Mucosa of rectum (tissue), 2 donors: ENCODE measurements around the gene DDX1.

ENCODE experiments used
- H3K27ac ChIP-seq, 2 donors: one replicate each; pipeline ENCODE4 v1.7.0; 2013; ENCODE audit warnings: inconsistent platforms in 2 of 2, low read depth in 2 of 2, low read length in 2 of 2
- H3K27me3 ChIP-seq, 2 donors: one replicate each; pipeline ENCODE4 v1.7.0; 2013; ENCODE audit warnings: low read length in 2 of 2; ENCODE audit not compliant: control insufficient read depth in 2 of 2, insufficient read depth in 2 of 2
- H3K36me3 ChIP-seq, 2 donors: one replicate each; pipeline ENCODE4 v1.7.0; 2013; ENCODE audit warnings: low read length in 2 of 2; ENCODE audit not compliant: control insufficient read depth in 2 of 2, insufficient read depth in 2 of 2
- H3K4me1 ChIP-seq, 2 donors: one replicate each; pipeline ENCODE4 v1.7.0; 2013; ENCODE audit warnings: low read length in 2 of 2, mild to moderate bottlenecking in 1 of 2; ENCODE audit not compliant: control insufficient read depth in 2 of 2, insufficient read depth in 2 of 2
- H3K4me3 ChIP-seq, 2 donors: one replicate each; pipeline ENCODE4 v1.7.0; 2013; ENCODE audit warnings: low read length in 2 of 2
- H3K9ac ChIP-seq, 2 donors: one replicate each; pipeline ENCODE4 v1.7.0; 2013; ENCODE audit warnings: low read length in 2 of 2, low read depth in 1 of 2, mild to moderate bottlenecking in 1 of 2
- H3K9me3 ChIP-seq, 2 donors: one replicate each; pipeline ENCODE4 v1.7.0; 2013; ENCODE audit warnings: low read length in 2 of 2; ENCODE audit not compliant: control insufficient read depth in 2 of 2
- donor health status: healthy.
- donor health status: Normal muscosa, but diverticular disease.

The DDX1 gene

DNA sequence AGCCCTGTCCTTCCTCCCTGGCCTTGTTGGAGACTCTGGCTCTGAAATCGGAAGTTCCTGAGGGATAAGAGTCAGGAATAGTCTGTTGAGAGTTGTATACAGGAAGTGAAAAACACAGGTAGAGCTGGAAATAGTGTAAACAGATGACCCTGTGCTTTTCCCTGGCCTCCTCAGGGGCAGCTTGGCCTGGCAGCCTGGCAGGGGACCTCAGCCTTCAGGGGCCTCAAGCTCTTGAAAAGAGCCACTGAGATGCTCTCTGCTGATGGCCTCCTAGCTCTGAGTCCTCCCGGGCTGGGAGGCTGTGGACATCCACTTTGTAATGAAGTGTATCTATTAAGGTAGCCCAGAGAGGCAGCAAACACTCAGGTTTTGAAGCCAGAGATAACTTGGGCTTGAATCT, 79.3 kb downstream of the DDX1 start:
- Histone ChIP-seq H3K9ac (no peak overlapping the region), H3K4me3 (no peak overlapping the region), H3K4me1 (no peaks in the 10 kb centered on the region), H3K36me3 (no peaks in the 10 kb centered on the region), H3K27ac (no peak overlapping the region), H3K9me3 (no peaks in the 10 kb centered on the region), H3K27me3 (no peaks in the 10 kb centered on the region)

DNA sequence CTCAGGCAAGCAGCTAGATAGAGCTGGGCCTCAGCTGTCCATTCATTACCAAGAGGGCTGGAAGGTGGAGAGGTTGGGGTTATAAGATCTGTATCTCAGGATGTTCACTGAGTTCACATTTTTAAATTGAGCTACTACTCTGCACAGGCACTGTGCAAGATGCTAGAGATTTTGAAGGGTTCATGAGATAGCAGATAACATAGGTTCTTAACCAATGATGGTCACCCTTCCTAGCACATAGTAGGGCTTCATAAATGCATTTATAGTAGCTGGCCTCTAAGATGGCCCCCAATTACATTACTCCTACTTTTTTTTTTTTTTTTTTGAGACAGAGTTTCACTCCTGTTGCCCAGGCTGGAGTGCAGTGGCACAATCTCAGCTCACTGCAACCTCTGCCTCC, 79.7 kb downstream of the DDX1 start:
- no peaks in the 10 kb centered on the region for H3K27me3 ChIP-seq
- no peak overlapping the region for H3K27ac ChIP-seq
- no peaks in the 10 kb centered on the region for H3K4me1 ChIP-seq
- no peak overlapping the region for H3K4me3 ChIP-seq
- H3K9ac ChIP-seq, result no peak overlapping the region
- no peaks in the 10 kb centered on the region for H3K9me3 ChIP-seq
- H3K36me3 ChIP-seq, result no peaks in the 10 kb centered on the region

DNA sequence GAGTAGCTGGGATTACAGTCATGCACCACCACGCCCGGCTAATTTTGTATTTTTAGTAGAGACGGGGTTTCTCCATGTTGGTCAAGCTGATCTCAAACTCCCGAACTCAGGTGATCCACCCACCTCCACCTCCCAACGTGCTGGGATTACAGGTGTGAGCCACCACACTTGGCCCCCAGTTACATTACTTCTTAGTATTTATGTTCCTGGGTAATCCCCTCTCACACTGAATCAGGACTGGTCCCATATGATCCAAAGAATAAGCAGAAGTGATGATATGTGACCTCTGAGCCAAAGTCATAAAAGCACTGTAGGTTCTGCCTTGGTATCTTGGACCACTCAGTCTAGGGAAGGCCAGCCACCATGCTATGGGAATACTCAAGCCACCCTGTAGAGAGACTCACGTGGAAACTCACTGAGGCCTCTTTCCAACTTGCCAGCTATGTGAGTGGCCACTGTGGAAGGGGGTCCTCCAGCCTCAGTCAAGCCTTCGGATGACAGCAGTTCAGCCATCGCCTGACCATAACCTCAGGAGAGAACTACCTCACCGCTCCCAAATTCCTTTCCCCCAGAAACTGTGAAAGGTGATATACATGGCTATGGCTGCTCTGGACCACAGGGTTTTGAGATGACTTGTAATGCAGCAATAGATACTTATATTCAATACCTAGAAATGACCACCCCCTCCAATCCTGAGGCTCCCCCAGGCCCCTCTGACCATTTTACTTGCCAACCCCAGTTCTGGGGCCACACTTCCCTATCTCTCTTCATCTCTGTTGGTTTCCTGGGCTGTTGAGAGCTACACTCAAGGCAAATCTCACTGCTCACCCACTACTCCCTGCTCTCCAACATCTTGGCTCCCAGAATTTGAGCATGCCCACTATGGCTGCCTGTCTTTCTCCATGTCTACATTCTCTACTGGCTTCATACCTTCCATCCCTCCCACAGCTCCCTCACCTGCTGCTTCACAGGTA, 80.5 kb downstream of the DDX1 start:
- Histone ChIP-seq H3K27me3 (no peaks in the 10 kb centered on the region), H3K4me1 (no peaks in the 10 kb centered on the region), H3K4me3 (no peak overlapping the region), H3K36me3 (no peaks in the 10 kb centered on the region), H3K9ac (no peak overlapping the region), H3K9me3 (no peaks in the 10 kb centered on the region), H3K27ac (no peak overlapping the region)

DNA sequence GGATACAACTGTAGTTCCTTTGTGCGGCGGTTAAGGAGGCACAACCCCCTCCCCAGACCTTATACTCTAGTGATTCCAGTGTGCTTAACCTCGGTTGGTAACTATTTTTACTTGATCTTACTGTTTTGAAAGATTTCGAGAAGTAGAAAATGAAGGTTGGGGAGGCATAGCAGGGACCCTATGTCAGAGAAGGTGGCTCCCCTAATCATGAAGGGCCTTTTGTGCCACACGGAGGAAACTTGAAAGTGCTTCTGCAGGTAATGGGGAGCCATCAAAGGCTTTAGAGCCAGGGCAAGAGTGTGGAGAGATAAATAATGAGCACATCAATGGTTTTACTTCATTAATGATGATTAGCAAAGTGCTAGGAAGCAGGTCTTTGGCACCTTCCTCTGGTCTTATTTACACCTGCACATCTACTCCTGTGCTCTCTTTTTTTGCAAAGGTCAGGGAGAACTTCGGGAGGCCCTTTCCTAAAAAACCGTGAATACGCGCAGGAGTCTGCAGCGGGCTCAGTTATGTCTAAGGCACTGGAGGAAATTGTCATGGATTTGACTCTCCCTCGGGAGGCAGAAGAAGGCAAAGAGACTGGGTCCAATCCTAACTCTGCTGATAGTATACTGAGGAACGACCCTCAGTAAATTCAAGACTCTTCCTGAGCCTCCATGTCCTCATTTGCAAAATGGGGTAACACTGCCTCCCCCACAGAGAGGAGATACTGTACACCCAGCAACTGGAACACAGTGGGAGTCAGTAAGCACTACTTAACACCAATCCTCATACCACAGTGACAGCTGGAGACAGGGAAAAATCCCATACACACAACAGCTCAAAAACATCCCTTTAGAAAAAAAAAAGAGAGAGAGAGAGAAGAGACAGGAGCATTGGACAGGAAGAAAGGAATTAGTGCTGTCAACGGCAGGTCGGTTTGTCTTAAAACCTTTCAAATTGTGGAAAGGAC, 81.6 kb downstream of the DDX1 start:
- Histone ChIP-seq H3K27ac (no peak overlapping the region), H3K36me3 (no peaks in the 10 kb centered on the region), H3K4me3 (no peak overlapping the region), H3K4me1 (no peaks in the 10 kb centered on the region), H3K9me3 (no peaks in the 10 kb centered on the region), H3K9ac (no peak overlapping the region), H3K27me3 (no peaks in the 10 kb centered on the region)

GRCh38 chr2:15673919-15674636, 82.4 kb downstream of the DDX1 start:
- Histone ChIP-seq H3K9ac (no peak overlapping the region), H3K27ac (no peak overlapping the region), H3K9me3 (no peaks in the 10 kb centered on the region), H3K27me3 (no peaks in the 10 kb centered on the region), H3K4me3 (no peak overlapping the region), H3K4me1 (no peaks in the 10 kb centered on the region), H3K36me3 (no peaks in the 10 kb centered on the region)

- Histone ChIP-seq H3K27ac (no peak overlapping the region), H3K4me3 (no peak overlapping the region), H3K4me1 (no peaks in the 10 kb centered on the region), H3K27me3 (no peaks in the 10 kb centered on the region), H3K9ac (no peak overlapping the region), H3K9me3 (no peaks in the 10 kb centered on the region), H3K36me3 (no peaks in the 10 kb centered on the region)
Measured at GRCh38 chr2:15674637-15675455, 83.2 kb downstream of the DDX1 start.

- H3K4me3 ChIP-seq, result no peak overlapping the region
- H3K9ac ChIP-seq, result no peak overlapping the region
- no peaks in the 10 kb centered on the region for H3K9me3 ChIP-seq
- no peaks in the 10 kb centered on the region for H3K4me1 ChIP-seq
- no peaks in the 10 kb centered on the region for H3K36me3 ChIP-seq
- no peaks in the 10 kb centered on the region for H3K27me3 ChIP-seq
- H3K27ac ChIP-seq, result no peak overlapping the region
Measured at GRCh38 chr2:15675456-15676195, 84.0 kb downstream of the DDX1 start.

GRCh38 chr2:15677141-15677843, 85.6 kb downstream of the DDX1 start:
- H3K4me1 ChIP-seq, result no peaks in the 10 kb centered on the region
- H3K4me3 ChIP-seq, result no peak overlapping the region
- H3K36me3 ChIP-seq, result no peaks in the 10 kb centered on the region
- H3K9ac ChIP-seq, result no peak overlapping the region
- H3K27me3 ChIP-seq, result no peaks in the 10 kb centered on the region
- no peaks in the 10 kb centered on the region for H3K9me3 ChIP-seq
- no peak overlapping the region for H3K27ac ChIP-seq
